Hematopoietic multipotent progenitor cell treated with erythropoietin and hydrocortisone succinate and interleukin-3 and kit ligand, for 15 days (in vitro differentiated cells): Measurements from ENCODE around the gene CTRB2.
A peak's percentile ranks its signal among the peaks of the same experiment; 100 is the strongest.

Experiments
- DNase-seq: peaks from one replicate; pipeline ENCODE4 v3.0.0-alpha.2; 2015; ENCODE audit warnings: low spot score

CTRB2 gene

GRCh38 chr16:75206749-75207451 lies at the start of gene CTRB2:
TSS of gene CTRB2 (minus strand) at chr16:75207161. CDS start at chr16:75207141, 20 bp downstream.
- no peak for DNase-seq

DNA sequence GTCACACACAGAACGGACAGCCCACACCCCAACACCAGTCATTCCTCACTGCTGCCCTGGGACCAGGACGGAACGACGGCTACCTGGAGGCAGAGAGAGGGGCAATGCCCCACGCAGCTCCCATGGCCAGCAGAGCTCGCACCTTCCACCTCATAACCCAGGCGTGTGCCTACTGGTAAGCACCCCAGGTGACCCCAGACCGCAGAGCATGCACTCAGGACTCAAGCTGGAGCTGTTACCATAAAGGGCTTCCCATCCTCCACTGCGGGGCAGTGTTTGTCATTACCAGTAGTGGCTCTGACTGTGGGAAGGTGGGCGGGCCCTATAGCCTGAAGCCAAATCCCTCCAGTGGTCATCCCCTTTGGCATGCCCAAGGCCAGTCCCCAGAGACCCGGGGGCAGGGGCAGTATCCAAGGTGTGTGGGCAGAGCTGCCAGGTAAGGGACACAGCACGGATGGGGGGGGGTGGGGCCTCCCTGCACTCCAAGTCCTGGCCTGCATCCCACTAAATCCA lies 49.2 kb upstream of the CTRB2 start:
- DNase-seq = no peak

DNA sequence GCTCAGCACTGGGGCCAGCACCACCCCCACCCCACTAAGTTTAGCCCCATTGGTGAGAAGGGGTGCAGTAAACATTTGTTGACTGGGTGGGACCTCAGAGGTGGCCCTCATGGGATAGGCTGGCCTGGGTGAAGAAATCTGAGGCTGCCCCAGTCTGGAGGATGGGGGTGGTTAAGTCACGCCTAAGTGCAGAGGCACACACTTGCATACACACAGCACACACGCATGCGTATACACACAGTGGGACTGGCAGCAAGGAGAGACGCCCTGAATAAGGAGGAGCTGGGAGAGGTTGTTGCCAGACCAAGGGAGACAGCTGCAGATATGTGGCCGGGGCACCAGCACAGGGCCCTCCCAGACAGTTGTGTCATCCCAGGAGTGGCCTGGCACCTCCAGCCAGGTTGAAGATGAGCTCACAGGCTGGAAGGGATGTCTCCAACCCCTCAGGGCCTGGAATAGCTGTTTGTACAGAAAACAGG lies 47.4 kb upstream of the CTRB2 start:
- DNase-seq = no peak

GRCh38 chr16:75252946-75253911 lies 46.3 kb upstream of the CTRB2 start:
- no peak for DNase-seq

GRCh38 chr16:75252049-75252864 lies 45.3 kb upstream of the CTRB2 start:
- no peak for DNase-seq

DNA sequence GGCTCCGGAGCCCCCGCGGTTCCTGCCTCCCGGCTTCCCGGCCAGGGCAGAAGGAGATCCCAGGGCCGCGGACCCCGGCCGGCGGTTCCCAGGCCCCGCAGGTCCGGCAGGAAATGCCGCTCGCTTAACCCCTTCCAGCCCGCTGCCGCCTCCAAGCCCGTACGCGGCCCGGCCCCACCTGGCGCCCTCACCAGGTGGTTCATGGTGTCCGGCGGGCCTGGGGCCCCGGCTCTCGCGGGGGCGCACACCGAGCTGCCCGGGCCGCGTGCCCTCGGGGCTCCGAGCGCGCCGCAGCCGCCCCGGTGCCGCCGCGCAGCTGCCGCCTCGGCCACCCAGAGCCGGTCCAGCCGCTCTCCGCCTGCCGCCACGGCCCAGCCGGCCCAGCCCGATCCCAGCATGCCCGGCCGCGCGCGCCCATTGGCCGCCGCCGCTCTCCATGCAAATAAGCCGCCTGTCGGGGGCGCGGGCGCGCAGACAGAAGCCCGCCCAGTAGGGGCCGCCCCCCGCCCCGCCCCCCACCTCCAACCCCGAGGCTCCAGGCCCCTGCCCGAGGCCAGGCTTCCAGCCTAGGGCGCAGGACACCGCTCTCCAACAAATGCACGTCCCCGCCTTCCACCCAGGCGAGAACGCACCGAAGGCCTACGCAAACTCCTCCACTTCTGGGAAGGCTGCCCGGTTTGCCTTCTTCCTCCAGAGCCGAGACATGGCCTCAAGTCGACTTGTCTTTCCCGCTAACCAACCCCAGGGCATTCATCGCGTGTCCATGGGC lies 44.5 kb upstream of the CTRB2 start, which contains the start of gene BCAR1:
BCAR1 (minus strand) TSS at position 345 of the 769 bp plus-strand sequence; CDS start at position 203, 142 bp downstream.
- DNase-seq = no peak

DNA sequence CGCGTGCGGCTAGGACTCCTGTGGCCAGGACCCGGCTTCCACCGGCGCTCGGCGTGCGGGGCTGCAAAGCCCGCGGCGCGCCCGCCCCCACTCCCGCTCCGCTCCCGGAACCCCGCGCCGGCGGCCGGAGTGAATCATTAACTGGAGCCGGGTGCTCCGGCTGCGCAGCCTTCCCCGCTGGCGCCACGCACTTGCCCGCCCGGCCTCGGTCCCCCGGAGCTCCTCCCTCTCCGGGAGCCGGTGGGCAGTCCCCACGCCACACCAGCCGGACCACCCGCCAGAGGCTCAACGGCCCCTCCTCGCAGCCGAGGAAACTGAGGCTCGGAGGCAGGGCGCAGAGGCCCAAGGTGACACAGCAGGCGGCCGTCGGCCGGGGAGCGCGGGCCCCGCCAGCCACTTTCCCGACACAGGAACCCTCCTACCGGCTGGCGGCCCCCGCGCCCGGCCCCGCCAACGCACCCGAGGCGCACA lies 43.9 kb upstream of the CTRB2 start:
- DNase-seq = no peak

DNA sequence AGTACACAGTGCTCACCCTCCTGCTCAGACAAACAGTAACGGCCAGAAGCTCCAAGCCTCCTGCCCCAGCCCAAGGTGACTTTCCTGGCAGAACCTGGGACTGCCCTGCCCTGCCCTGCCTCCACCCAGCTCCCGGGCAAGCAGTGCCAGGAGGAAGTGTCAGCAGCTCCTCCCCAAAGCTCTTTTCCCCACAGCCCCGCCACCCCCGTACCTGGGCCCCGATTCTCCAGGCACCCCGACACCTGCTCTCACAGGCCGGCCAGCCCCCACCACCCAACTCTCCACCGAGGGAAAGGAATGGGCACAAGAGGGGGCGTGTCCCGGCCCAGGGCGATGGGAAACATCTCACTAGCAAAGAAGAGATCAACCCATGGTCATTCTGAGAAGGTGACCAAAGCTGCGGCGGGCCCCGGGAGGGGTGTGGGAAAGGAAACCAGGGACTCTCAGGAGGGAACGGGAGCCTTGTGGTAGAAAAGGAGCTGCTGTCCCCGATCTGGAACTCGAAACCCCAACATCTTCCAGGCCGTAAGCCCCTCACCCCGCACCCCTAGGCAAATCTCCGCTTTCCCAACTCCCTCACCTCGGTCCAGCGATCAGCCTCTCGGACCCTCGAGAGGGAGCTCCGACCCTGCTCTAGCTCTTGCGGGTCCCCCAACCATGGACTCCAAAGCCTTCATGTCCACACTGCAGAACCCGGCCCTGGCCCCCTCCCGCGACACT lies 43.3 kb upstream of the CTRB2 start:
- DNase-seq = no peak

DNA sequence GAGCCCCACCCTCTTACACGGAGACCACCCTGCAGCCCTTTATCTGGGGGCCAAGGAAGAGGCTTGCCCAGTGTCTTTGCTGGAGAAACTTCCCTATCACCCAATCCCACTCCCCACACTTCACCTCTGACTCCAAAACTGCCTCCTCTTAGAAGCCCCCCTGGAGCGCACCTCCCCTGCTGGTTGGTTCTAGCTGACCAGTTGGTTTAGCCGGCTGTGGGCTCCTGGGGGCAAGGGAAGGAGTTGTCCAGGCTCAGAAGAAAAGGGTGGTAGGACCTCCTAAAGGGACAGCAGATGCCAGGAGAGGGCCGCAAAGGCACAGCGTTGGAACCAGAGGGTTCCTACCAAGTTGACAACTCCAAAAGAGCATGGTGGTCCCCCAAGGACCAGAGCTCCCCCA lies 42.5 kb upstream of the CTRB2 start:
- DNase-seq = no peak

GRCh38 chr16:75248536-75249380 lies 41.8 kb upstream of the CTRB2 start:
- no peak for DNase-seq

DNA sequence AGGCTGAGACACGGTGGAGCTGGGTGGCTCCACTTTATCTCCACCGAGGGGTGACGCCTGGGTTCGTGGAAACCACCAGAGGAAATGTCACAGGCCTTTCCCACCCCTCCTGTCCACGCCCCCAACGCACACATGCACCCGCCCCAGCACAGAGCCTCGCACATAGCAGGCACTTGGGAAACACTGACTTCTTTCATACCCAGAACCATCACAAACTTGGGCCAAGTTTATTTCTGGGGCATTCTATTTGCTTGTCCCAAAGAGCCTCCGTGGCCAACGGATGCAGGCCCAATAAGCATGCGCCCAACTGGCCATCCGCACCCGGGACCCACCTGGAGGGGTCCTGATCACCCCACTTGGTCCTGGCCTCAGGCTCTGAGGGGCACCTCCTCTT lies 41.2 kb upstream of the CTRB2 start:
- peak; percentile 22 for DNase-seq

DNA sequence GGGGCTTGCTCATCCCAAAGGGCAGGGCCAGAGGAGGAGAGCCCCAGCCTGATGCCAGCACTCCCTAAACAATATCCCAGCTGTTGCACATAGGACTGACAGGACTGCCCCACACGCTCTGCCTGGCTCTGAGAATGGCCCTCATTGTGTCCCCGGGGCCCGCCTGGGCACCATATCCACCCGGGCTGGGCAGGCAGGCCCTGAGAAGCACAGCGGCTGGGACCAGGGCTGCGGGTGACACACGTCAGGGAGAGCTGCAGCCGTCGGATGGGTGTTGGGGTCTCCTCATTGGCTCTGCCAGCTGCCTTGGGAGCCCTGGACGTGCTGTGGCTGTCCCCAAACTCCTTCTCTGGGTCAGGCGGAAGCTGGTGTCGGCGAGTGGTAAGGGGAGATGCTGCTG lies 40.3 kb upstream of the CTRB2 start:
- no peak for DNase-seq

DNA sequence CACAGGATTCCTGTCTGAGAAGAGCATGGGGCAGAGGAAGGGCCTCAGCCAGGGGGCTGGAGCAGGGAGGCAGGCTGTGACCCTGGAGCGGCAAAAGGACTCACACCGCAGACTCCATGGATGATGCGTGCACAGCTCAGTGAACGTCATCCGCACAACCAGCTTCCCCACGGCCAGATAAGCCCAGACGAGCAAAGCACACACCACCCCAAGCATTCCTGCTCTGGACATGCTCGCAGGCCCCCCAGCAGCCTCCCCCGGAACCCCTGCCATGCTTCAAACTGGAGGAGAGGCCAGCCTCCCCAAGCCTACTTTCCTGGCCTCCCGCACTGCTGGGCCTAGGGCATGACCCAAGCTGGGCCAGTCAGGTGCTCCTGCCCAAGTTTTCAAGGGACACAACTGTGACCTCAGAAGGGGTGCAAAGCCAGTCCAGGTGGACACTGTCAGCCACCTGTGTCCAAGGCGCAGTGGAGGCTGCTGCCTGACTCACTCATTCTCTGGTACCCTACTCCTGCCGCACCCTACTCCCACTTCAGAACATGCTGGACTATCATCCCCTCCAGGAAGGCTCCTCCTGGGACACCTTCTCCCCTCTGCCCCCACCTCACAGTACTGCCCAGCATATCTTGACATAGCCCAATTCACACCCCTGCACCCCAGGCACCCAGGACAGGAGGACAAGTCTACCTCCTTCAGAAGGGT lies 39.7 kb upstream of the CTRB2 start:
- no peak for DNase-seq

DNA sequence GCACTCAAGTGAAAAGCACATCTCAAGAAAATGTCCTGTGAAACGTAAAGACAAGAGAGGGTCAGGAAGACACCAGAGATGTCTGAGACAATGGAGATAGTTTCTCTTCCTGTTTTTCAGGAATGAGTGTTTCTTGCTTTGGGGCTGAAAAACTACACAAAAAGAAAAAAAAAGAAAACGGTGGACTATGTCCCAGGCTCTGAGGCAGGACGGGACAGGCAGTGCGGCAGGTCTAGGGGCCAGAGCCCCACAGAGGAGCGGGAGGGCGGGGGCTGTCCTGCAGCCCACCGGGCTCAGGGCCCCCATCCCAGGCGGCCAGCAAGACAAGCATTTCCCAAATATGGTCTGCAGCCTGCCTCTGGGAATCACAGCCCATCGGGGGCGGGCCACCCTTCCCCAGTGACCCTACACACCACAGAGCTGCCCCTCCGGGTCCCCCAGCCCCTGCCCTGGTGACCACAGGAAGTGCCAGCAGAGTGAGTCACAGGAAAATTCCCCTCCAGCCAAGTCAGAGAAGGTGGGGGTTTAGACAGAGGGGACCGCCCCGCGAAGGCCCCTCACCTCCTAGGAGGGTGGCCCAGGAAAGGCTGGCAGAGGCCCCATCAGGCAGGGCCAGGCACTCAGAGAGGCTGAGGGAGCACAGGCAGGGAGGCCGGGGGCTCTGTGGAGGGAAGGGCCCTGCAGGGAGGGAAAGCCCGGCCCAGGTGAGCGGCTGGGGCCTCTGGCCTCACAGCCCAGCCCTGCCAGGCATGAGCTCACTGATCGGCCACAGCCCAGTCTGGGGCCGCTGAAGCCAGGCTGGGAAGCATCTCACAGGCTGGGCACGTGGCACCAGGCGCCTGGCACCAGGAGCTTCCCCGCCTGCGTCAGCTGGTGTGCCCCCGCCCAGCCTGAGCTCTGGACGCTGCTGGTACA lies 38.1 kb upstream of the CTRB2 start:
- DNase-seq = no peak

- DNase-seq = no peak
These were observed 37.4 kb upstream of the CTRB2 start for GRCh38 chr16:75244225-75244809.

- no peak for DNase-seq
These were observed 36.8 kb upstream of the CTRB2 start for GRCh38 chr16:75243667-75244224.
